Trophoblast cell (in vitro differentiated cells and primary cell): Measurements from ENCODE around the gene CDH15.
"Not testable (repeated sequence)": the region's sequence is repeated elsewhere in the genome, so short reads cannot be mapped to it uniquely, and the experiment has no call there.

Experiments used
- DNase-seq, 2 donors: peaks; one replicate each; pipeline ENCODE4 v3.0.0-alpha.2; 2016
- H2AFZ ChIP-seq: 2 replicates; pipeline ENCODE4 v1.6.1; 2013; ENCODE audit warnings: low read length, moderate library complexity, mild to moderate bottlenecking; ENCODE audit not compliant: insufficient read depth, poor library complexity
- H2AK5ac ChIP-seq: 2 replicates; pipeline ENCODE4 v1.6.1; 2013; ENCODE audit warnings: mild to moderate bottlenecking, low read length
- H2BK120ac ChIP-seq: 2 replicates; pipeline ENCODE4 v1.6.1; 2013; ENCODE audit warnings: low read length, mild to moderate bottlenecking, moderate library complexity; ENCODE audit not compliant: insufficient read depth, poor library complexity
- H2BK12ac ChIP-seq: 2 replicates; pipeline ENCODE4 v1.6.1; 2013; ENCODE audit warnings: mild to moderate bottlenecking, low read length, moderate library complexity
- H2BK5ac ChIP-seq: 2 replicates; pipeline ENCODE4 v1.6.1; 2013; ENCODE audit warnings: low read length, low read depth, moderate library complexity, mild to moderate bottlenecking; ENCODE audit not compliant: poor library complexity
- H3K14ac ChIP-seq: 2 replicates; pipeline ENCODE4 v1.6.1; 2013; ENCODE audit warnings: mild to moderate bottlenecking, low read length
- H3K18ac ChIP-seq: 2 replicates; pipeline ENCODE4 v1.6.1; 2013; ENCODE audit warnings: mild to moderate bottlenecking, low read length
- H3K23ac ChIP-seq: 2 replicates; pipeline ENCODE4 v1.6.1; 2013; ENCODE audit warnings: low read length
- H3K27ac ChIP-seq: 2 replicates; pipeline ENCODE4 v1.5.1; 2013; ENCODE audit warnings: low read depth, mild to moderate bottlenecking, inconsistent platforms, low read length, moderate library complexity
- H3K27me3 ChIP-seq: 2 replicates; pipeline ENCODE4 v1.6.1; 2013; ENCODE audit warnings: inconsistent platforms, mild to moderate bottlenecking, low read length, moderate library complexity; ENCODE audit not compliant: insufficient read depth
- H3K36me3 ChIP-seq, 2 experiments: 1 replicate in 1 of 2; 2 replicates in 1 of 2; pipeline ENCODE4 v1.6.1; 2013; ENCODE audit warnings: low read length in 2 of 2, mild to moderate bottlenecking in 2 of 2, moderate library complexity in 1 of 2; ENCODE audit not compliant: insufficient read depth in 2 of 2, control insufficient read depth in 1 of 2
- H3K4ac ChIP-seq: 2 replicates; pipeline ENCODE4 v1.6.1; 2013; ENCODE audit warnings: low read depth, mild to moderate bottlenecking, low read length, moderate library complexity
- H3K4me1 ChIP-seq, 2 experiments: 1 replicate in 1 of 2; 2 replicates in 1 of 2; pipeline ENCODE4 v1.6.1; 2013; ENCODE audit warnings: low read length in 2 of 2, mild to moderate bottlenecking in 2 of 2, moderate library complexity in 1 of 2; ENCODE audit not compliant: insufficient read depth in 2 of 2, control insufficient read depth in 1 of 2
- H3K4me2 ChIP-seq: 2 replicates; pipeline ENCODE4 v1.6.1; 2013; ENCODE audit warnings: inconsistent platforms, mild to moderate bottlenecking, low read length, moderate library complexity
- H3K4me3 ChIP-seq: 2 replicates; pipeline ENCODE4 v1.5.1; 2013; ENCODE audit warnings: mild to moderate bottlenecking, low read depth, low read length, inconsistent platforms
- H3K79me1 ChIP-seq: one replicate; pipeline ENCODE4 v1.6.1; 2013; ENCODE audit warnings: low read length
- H3K79me2 ChIP-seq: 2 replicates; pipeline ENCODE4 v1.6.1; 2013; ENCODE audit warnings: low read length, mild to moderate bottlenecking; ENCODE audit not compliant: control insufficient read depth, insufficient read depth, poor library complexity
- H3K9ac ChIP-seq: 2 replicates; pipeline ENCODE4 v1.6.1; 2013; ENCODE audit warnings: mild to moderate bottlenecking, low read length
- H3K9me3 ChIP-seq: 2 replicates; pipeline ENCODE4 v1.6.1; 2013; ENCODE audit warnings: low read depth, mild to moderate bottlenecking, control low read depth, inconsistent platforms, low read length; ENCODE audit not compliant: insufficient read depth
- H4K12ac ChIP-seq: 2 replicates; pipeline ENCODE4 v1.6.1; 2013; ENCODE audit warnings: low read depth, mild to moderate bottlenecking, low read length, moderate library complexity
- H4K8ac ChIP-seq: 2 replicates; pipeline ENCODE4 v1.6.1; 2013; ENCODE audit warnings: low read depth, mild to moderate bottlenecking, low read length, moderate library complexity
- H4K91ac ChIP-seq: one replicate; pipeline ENCODE4 v1.6.1; 2013; ENCODE audit warnings: low read depth, mild to moderate bottlenecking, low read length, moderate library complexity
- WGBS: extraction: QIAGEN DNeasy Blood & Tissue Kit; methylation state at CpG from one replicate; pipeline ENCODE4 v1.1.7; 2013; ENCODE audit warnings: missing lambda C conversion rate; ENCODE audit not compliant: insufficient read length, insufficient coverage; ENCODE audit errors: extremely low coverage; 5-methylcytosine and 5-hydroxymethylcytosine counted together

Gene CDH15

DNA sequence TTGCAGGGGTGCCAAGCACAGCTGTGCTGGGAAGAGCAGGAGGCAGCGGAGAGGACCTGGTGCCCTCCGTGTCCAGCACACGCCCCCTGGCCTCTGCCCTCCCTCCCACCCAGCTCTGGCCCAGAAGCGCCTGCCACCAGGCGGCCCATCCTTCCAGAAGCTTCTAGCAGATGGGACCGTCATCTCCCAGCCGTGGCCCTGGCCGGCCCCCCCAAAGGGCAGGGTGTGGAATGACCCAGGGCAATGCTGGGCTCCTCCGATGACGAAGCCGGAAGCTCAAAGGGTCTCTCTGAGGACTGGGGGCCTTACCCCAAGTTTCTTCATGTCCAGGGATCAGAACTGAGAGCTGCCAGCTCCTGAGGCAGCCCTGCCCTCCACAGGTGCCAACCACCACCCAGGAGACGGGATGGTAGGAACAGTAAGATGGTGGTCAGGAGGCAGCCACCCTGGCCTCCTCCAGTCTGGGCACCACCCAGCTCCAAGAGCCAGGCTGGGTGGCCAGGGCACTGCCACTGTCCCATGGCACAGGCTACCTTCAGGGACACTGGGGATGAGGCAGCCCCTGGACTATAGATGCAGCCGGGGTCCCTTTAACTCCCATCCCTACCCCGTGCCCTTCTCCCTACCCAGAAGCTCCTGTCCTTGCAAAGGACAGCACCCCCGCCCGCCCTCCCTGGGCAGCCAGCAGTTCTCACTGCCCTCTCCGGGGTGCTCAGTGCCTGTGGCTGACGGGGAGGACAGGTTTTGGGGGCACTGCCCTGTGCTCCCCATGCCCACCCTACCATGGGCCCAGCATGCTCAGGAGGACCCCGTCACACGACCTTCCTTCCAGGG, 6.5 kb upstream of the CDH15 start:
- Histone ChIP-seq H3K27ac (no peak overlapping the region), H4K91ac (no peak overlapping the region), H3K18ac (no peak overlapping the region), H3K27me3 (peaks cover 4% of the 10 kb centered on the region), H3K36me3 (no peaks in the 10 kb centered on the region), H3K4me3 (no peak overlapping the region), H3K4me1 (peaks cover 4% of the 10 kb centered on the region in 2 experiments), H4K8ac (no peak overlapping the region), H2BK12ac (no peak overlapping the region), H3K9me3 (peaks cover 3% of the 10 kb centered on the region), H3K23ac (no peak overlapping the region), H2AK5ac (no peak overlapping the region), H2AFZ (no peak overlapping the region), H3K14ac (no peak overlapping the region), H4K12ac (no peak overlapping the region), H2BK5ac (no peak overlapping the region), H3K4me2 (no peak overlapping the region), H3K79me1 (peaks cover 3% of the 10 kb centered on the region), H3K79me2 (no peaks in the 10 kb centered on the region), H3K9ac (no peak overlapping the region), H2BK120ac (no peak overlapping the region), H3K4ac (no peak overlapping the region)
- no CpG with 5 or more reads among the region's 20 CpGs for WGBS
- DNase-seq: no peak

DNA sequence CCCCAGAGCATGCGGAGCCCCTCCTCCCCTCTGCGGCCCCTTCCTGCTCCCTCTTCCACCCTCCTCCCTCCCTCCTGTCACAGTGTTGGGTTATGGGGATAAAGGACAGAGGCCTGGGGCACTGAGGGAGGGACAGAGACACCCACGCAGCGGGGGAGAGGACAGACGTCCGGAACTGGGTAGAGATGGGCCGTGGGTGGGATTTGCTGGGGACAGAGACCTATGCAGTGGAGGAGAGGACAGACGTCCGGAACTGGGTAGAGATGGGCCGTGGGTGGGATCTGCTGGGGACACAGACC, 5.9 kb upstream of the CDH15 start:
- not testable (repeated sequence) for H4K91ac ChIP-seq, H2BK5ac ChIP-seq, H3K79me1 ChIP-seq, H2AK5ac ChIP-seq, H3K4me1 ChIP-seq, H3K36me3 ChIP-seq, H3K4ac ChIP-seq, H3K23ac ChIP-seq, H2BK120ac ChIP-seq, H3K4me2 ChIP-seq, H3K9ac ChIP-seq, DNase-seq, H3K18ac ChIP-seq, H3K27me3 ChIP-seq, H3K4me3 ChIP-seq, H4K8ac ChIP-seq, H2AFZ ChIP-seq, H3K79me2 ChIP-seq, H4K12ac ChIP-seq, H2BK12ac ChIP-seq, H3K27ac ChIP-seq, H3K9me3 ChIP-seq, H3K14ac ChIP-seq
- WGBS: no CpG with 5 or more reads among the region's 10 CpGs

DNA sequence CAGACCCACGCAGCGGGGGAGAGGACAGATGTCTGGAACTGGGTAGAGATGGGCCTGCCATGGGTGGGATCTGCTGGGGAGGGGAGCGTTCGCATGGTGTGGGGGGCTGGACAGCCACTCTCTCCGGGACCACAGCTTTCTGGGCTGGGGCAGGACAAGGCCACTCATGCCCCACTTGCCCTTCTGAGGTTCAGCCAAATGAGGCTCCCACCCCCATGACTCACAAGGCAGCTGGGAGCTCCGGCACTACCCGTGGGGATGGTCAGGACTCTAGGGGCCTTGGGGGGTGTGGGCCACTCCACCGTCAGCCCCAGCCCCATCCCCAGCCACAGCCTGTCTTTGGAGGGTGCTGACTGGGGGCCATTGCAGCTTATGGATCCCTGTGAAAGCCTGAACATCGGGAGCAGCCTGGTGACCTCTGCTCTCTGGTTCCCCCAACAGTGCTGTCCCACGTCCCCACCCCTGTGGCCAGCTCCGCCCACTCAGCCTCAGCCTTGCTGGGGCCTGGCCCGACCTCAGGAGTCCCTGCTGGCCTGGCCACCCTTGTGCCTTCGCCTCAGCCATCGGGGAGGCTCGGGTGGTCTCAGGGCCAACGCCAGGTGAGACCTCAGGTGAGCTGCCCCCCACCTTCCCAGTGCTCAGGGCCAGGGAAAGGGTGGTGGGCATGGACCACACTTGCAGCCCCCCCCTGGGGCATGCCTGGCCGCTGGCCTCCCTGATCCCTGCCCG, 4.7 kb upstream of the CDH15 start:
- H3K4me1 ChIP-seq: peaks cover 6 to 12% of the 10 kb centered on the region in 2 experiments
- peaks cover 9% of the 10 kb centered on the region for H3K27me3 ChIP-seq
- H4K91ac ChIP-seq: peak overlapping the region; percentile 69
- peak overlapping the region; percentile 9 for H3K4me3 ChIP-seq
- WGBS: no CpG with 5 or more reads among the region's 18 CpGs
- no peaks in the 10 kb centered on the region for H3K36me3 ChIP-seq
- peak overlapping the region; percentile 28 for H2AFZ ChIP-seq
- H3K79me2 ChIP-seq: no peaks in the 10 kb centered on the region
- H3K79me1 ChIP-seq: peaks cover 3% of the 10 kb centered on the region
- peak overlapping the region; percentile 21 for H2BK120ac ChIP-seq
- no peak overlapping the region for H2BK5ac ChIP-seq
- no peak for DNase-seq
- H3K4ac ChIP-seq: peak overlapping the region; percentile 22
- H3K9me3 ChIP-seq: peaks cover 3% of the 10 kb centered on the region
- peak overlapping the region; percentile 49 for H3K14ac ChIP-seq
- H3K27ac ChIP-seq: no peak overlapping the region
- H3K4me2 ChIP-seq: peak overlapping the region; percentile 14
- H2BK12ac ChIP-seq: peak overlapping the region; percentile 66
- H4K12ac ChIP-seq: peak overlapping the region; percentile 11
- peak overlapping the region; percentile 78 for H4K8ac ChIP-seq
- no peak overlapping the region for H3K9ac ChIP-seq
- no peak overlapping the region for H3K23ac ChIP-seq
- peak overlapping the region; percentile 57 for H2AK5ac ChIP-seq
- peak overlapping the region; percentile 73 for H3K18ac ChIP-seq

DNA sequence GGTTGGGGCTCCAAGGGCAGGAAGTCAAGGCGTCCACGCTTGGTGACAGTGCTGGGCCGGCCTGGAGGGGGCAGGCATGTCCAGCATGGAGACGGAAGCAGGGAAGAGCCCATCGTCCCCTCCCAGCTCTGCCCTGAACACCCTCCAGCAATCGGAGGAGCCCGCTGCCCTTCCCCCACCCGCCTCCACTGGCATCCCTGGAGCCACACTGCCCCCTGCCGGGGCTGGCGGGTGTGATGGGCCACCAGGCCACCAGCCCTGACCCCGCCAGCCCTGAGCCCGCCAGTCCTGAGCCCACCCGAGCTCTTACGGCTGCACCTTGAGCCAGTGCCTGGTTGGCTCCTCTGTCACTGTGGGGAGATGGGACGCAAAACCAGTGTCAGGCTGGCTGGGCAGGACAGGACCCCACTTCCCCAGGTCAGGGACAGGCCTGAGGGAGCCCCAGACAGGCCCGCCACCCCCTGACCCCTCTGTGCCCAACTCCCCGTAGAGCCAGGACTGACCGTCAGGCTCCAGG, 4.1 kb upstream of the CDH15 start:
- Histone ChIP-seq H2AK5ac (peak overlapping the region; percentile 57), H3K4me1 (peaks cover 6 to 12% of the 10 kb centered on the region in 2 experiments), H2AFZ (peak overlapping the region; percentile 28), H2BK5ac (no peak overlapping the region), H2BK12ac (peak overlapping the region; percentile 66), H3K4me2 (peak overlapping the region; percentile 14), H3K18ac (peak overlapping the region; percentile 73), H4K12ac (peak overlapping the region; percentile 11), H3K14ac (peak overlapping the region; percentile 49), H3K9ac (no peak overlapping the region), H3K4me3 (peak overlapping the region; percentile 9), H4K91ac (peak overlapping the region; percentile 69), H3K4ac (peak overlapping the region; percentile 22), H3K79me1 (peaks cover 3% of the 10 kb centered on the region), H3K9me3 (peaks cover 3% of the 10 kb centered on the region), H3K36me3 (no peaks in the 10 kb centered on the region), H3K79me2 (no peaks in the 10 kb centered on the region), H3K27me3 (peaks cover 9% of the 10 kb centered on the region), H4K8ac (peak overlapping the region; percentile 78), H3K27ac (no peak overlapping the region), H3K23ac (no peak overlapping the region), H2BK120ac (peak overlapping the region; percentile 21)
- peak; percentile 27 to 60 for DNase-seq
- WGBS: no CpG with 5 or more reads among the region's 18 CpGs
